OCI-M2 (cell line): Measurements from ENCODE around the gene LRRC23.
"Not testable (repeated sequence)": the region's sequence is repeated elsewhere in the genome, so short reads cannot be mapped to it uniquely, and the experiment has no call there.

Experiments
- DNase-seq: peaks from one replicate; lab custom pipeline; 2025; ENCODE audit not compliant: unreplicated experiment; lab: John Stamatoyannopoulos, UW

Gene LRRC23

GRCh38 chr12:6872073-6873048 lies 32.3 kb upstream of the LRRC23 start:
- DNase-seq = no peak

DNA sequence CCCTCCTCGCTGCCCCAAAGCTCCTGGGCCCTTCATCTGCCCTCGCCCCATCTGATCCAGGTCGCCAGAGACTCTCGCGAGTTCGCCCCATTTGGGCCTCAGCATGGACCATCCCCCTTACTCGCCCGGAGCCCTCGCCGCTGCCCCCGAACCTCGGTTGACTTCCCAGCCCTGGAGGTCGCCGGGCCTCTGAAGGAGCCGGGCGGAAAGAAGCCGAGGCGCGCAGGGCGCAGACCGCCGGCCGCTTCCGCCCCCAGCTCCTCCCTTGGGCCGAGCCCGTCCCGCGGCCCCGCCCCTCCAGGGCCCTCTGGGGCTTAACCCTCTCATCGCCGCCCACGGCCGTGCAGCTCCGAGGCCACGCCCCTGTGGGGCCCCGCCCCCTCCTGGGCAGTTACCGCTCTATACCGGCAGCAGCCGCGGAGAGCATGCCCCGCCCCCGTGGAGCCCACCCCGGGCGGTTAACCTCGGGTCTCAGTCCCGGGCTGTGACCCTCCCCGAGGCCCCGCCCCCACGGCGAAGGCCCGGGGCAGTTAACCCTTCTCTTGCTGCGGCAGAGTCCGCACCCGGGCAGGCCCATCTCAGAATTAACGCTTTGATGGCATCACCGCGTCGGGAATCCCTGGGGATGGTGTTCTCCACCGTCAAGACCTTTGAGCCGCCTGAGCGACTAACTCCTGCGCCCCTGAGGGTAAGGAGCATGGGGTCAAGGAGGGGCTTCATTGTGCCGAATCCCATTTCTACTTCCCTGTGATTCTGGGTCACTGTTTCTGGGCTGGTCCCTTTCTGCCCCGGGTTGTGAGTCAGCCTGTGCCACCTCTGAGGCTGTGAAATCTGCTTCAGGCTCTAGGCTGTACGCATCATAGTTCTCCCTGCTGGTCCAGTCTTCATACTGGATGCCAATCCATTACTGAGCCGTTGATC lies 31.3 kb upstream of the LRRC23 start, which contains the start of gene SPSB2:
Gene SPSB2 (minus strand): TSS at position 210 of the 921 bp plus-strand sequence. CDS start 402 bp downstream, outside the sequence.
- peak; percentile 92 for DNase-seq

DNA sequence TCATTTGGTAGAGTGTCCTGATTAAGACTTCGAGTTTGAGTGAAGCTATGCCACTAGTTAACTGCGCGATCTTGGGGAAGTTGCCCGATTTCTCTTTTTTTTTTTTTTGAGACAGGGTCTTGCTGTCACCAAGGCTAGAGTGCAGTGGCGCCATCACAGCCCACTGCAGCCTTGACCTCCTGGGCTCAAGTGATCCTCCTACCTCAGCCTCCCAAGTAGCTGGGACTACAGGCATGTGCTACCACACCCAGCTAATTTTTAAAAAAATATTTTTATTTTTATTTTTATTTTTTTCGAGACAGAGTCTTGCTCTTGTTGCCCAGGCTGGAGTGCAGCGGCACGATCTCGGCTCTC lies 30.6 kb upstream of the LRRC23 start:
- DNase-seq = not testable (repeated sequence)

DNA sequence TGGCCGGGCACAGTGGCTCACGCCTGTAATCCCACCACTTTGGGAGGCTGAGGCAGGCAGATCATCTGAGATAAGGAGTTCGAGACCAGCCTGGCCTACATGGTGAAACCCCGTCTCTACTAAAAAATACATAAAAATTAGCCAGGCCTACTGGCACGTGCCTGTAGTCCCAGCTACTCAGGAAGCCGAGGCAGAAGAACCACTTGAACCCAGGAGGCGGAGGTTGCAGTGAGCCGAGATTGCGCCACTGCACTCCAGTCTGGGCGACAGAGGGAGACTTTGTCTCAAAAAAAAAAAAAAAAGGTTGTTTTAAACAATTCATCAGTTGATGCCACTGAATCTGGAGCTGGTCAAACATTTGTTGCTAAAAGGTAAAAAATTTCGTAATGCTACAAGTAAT lies 24.8 kb upstream of the LRRC23 start:
- not testable (repeated sequence) for DNase-seq

- no peak for DNase-seq
These were observed 21.4 kb upstream of the LRRC23 start for GRCh38 chr12:6883252-6883651.

DNA sequence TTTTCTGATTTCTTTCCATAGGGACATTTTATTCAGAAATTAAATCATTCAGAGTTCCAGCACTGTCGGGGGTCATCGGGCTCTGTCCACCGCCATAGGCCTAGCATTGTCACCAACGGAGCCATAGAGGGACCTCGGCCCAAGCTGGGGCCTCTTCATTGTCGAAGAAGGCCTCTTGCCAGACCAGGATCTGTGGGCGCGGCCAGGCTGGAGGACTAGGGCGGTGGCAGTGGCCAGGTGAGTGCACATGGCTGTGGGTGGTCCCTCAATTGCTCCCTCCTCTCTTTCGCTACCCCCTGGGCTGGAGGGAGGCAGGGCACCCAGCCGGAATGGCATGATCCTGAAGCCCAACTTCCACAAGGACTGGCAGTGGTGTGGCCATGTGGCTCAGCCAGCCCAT lies 20.9 kb upstream of the LRRC23 start:
- DNase-seq = no peak

DNA sequence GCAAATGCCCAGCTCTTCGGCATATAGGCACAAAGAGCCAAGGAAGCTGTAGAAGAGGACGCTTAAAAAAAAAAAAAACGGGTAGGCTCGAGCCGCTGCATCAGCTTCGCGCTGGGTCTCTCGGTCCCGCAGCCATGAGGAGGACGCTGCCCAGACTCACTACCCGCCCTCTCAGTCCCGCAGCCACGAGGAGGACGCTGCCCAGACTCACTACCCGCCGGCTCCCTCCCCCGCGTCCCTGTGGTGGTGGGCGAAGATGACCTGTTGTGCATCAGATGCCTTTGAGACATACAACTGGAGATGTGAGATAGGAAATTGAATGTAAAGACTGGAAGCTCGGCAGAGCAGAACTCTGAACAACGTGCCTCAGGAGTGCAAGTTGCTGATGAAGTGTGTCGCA lies 20.1 kb upstream of the LRRC23 start:
- no peak for DNase-seq

- not testable (repeated sequence) for DNase-seq
These were observed 18.2 kb upstream of the LRRC23 start for GRCh38 chr12:6886206-6886999.

DNA sequence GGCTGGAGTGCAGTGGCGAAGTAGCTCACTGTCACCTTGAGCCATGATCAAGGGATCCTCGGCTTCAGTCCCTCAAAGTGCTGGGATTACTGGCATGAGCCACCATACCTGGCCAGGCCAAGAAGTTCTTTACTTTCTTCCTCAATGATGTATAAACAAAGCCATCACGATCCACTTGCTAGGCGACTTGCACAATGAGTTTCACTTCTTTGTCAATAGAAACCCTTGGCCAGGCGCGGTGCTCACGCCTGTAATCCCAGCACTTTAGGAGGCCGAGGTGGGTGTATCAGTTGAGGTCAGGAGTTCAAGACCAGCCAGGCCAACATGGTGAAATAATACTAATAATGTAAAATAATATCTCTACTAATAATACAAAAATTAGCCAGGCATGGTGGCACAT lies 17.2 kb upstream of the LRRC23 start:
- no peak for DNase-seq

DNA sequence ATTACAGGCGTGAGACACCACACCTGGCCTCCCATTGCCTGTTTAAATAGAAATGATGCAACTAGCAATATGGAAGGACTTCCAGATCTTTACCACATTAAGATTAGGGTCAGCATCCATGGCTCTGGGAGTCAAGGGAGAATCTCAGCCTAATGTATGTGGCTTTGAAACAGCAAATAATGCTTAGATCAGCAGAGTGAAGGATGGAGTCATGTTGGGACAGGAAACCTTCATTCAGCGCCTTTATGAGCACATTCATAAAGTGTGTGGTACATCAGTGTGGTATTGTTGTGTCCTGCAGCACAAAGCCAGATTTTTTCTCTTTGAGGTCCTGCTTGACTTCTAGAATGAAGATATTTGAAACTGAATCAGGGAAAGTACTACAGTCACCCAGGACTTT lies 16.3 kb upstream of the LRRC23 start:
- no peak for DNase-seq

GRCh38 chr12:6888794-6889193 lies 15.8 kb upstream of the LRRC23 start:
- not testable (repeated sequence) for DNase-seq

DNA sequence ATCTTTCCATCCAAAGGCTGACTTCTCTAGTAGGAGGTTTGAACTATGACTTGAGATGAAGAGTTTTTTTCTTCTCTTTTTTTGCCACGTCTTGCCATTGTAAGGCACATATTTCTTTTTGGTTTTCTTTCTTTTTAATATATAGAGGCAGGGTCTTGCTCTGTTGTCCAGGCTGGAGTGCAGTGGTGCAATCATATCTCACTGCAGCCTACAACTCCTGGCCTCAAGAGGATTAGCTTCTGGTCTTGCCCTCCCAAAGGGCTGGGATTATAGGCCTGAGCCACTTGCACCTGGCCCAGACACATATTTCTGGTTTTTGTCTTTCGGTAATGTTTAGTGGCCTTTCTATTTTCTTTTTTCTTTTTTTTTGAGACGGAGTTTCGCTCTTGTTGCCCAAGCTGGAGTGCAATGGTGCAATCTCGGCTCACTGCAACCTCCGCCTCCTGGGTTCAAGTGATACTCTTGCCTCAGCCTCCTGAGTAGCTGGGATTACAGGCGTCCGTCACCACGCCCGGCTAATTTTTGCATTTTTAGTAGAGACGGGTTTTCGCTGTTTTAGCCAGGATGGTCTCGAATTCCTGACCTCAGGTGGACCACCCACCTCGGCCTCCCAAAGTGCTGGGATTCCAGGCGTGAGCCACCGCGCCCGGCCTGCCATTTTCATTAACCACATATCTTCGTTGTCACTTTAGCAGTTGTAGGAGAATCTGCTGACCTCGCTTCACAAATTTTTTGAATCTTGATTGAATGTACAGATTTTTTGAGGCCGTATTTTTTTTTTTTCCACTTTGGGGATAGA lies 14.6 kb upstream of the LRRC23 start:
- not testable (repeated sequence) for DNase-seq

GRCh38 chr12:6890789-6891645 lies 13.6 kb upstream of the LRRC23 start:
- DNase-seq = peak; percentile 51

- DNase-seq = no peak
These were observed 13.0 kb upstream of the LRRC23 start for GRCh38 chr12:6891646-6892001.

- not testable (repeated sequence) for DNase-seq
These were observed 11.9 kb upstream of the LRRC23 start for GRCh38 chr12:6892683-6893082.

DNA sequence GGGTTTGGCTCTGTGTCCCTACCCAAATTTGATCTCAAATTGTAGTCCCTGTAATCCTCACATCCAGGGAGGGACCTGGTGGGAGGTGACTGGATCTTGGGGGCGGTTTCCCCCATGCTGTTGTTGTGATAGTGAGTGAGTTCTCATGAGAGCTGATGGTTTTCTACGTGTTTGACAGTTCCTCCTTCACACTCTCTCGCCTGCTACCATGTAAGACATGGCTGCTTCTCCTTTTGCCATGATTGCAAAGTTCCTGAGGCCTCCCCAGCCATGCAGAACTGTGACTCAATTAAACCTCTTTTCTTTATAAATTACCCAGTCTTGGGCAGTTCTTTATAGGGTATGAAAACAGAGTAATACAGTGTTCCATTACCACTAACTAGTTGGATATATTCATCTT lies 10.3 kb upstream of the LRRC23 start:
- DNase-seq = no peak

DNA sequence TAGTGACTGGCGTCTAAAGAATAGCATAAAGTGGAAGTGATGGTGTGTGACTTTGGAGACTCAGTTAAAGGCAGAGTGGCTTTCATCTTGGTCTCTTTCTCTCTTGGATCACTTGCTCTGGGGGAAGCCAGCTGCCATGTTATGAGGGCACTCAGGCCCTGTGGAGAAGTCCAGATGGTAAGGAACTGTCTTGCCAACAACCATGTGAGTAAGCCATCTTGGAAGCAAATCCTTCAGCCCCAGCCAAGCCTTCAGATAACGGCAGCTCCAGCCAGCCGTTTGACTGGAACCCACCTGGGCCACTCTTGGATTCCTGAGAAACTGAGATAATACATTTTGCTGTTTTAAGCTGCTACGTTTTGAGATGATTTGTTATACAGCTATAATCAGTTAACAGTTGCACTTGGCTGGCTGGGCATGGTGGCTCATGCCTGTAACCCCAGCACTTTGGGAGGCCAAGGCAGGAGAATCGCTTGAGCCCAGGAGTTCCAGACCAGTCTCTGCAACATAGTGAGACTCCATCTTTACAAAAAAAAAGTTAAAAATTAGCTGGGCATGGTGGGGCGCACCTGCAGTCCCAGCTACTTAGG lies 7.7 kb upstream of the LRRC23 start:
- no peak for DNase-seq

DNA sequence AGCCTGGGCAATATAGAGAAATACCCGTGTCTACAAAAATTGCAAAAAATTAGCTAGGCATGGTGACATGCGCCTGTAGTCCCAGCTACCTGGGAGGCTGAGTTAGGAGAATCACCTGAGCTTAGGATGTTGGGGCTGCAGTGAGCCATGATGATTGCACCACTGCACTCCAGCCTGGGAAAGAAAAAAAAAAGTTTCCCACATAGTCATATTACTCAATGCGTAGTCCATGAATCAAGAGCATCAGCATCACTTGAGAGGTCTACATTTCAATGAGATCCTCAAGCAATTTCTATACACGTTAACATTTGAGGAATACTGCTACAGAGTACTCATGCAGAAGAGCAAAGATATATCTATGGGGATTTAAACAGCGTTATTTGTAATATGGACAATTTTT lies 5.2 kb upstream of the LRRC23 start:
- no peak for DNase-seq
